Measurements from ENCODE around the gene WDPCP. TPM values are rescaled to one million over a fixed set of nuclear protein-coding genes. Genes with fewer than 3 reads are reported as not detected.

The WDPCP gene
- total RNA-seq, 1 donor from 2014 or later, result 13.3 TPM

DNA sequence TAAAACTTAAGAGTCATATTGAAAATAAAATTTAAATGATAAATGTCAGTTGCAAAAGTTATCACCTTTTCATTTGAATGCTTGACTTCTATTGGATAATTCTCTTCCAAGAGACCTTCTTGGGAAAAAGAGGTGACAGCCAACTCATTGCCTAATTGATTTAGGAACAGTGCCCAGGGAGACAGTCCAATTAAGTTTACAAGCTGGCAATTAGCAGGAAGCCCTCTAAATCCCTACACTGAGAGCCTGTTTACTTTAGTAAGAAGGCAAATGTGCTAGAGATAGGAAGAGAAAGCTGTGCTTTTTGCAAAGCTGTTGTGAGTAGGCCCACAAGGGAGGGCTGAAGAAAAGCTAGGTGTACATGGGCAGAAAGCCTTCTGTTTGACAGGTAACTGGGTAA lies 189.1 kb downstream of the WDPCP start:
- no peaks in the 10 kb centered on the region for H3K27me3 ChIP-seq
- TF ChIP-seq, protein P1, sequence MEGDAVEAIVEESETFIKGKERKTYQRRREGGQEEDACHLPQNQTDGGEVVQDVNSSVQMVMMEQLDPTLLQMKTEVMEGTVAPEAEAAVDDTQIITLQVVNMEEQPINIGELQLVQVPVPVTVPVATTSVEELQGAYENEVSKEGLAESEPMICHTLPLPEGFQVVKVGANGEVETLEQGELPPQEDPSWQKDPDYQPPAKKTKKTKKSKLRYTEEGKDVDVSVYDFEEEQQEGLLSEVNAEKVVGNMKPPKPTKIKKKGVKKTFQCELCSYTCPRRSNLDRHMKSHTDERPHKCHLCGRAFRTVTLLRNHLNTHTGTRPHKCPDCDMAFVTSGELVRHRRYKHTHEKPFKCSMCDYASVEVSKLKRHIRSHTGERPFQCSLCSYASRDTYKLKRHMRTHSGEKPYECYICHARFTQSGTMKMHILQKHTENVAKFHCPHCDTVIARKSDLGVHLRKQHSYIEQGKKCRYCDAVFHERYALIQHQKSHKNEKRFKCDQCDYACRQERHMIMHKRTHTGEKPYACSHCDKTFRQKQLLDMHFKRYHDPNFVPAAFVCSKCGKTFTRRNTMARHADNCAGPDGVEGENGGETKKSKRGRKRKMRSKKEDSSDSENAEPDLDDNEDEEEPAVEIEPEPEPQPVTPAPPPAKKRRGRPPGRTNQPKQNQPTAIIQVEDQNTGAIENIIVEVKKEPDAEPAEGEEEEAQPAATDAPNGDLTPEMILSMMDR (IDR thresholded peaks at IDR 0.05), result no peak
- TF ChIP-seq POLR2AphosphoS5 (IDR thresholded peaks at IDR 0.05; ENCODE audit: insufficient read depth in 1 of 2, low read depth in 1 of 2), result no peak
- no peak for TF ChIP-seq POLR2A (IDR thresholded peaks at IDR 0.05)
- intact Hi-C loops (cut with DNase I), result no loop called here

GRCh38 chr2:63379451-63379850 lies 208.8 kb downstream of the WDPCP start:
- no peaks in the 10 kb centered on the region for H3K9me3 ChIP-seq
- DNase-seq (ENCODE audit: extremely low spot score in 2 of 2), result no peak
- H3K27me3 ChIP-seq, result no peaks in the 10 kb centered on the region
- TF ChIP-seq POLR2A (IDR thresholded peaks at IDR 0.05), result no peak
- TF ChIP-seq, protein P1 (IDR thresholded peaks at IDR 0.05), result no peak
- no peak for TF ChIP-seq POLR2AphosphoS5 (IDR thresholded peaks at IDR 0.05; ENCODE audit: insufficient read depth in 1 of 2, low read depth in 1 of 2)
- H3K27ac ChIP-seq, result no peak overlapping the region
- intact Hi-C loops (cut with DNase I), result no loop called here
- no peaks in the 10 kb centered on the region for H3K36me3 ChIP-seq
- H3K4me1 ChIP-seq, result no peaks in the 10 kb centered on the region
- no peak overlapping the region for H3K4me3 ChIP-seq

More for the DNA sequence above, 189.1 kb downstream of the WDPCP start:
- Histone ChIP-seq H3K4me1 (no peaks in the 10 kb centered on the region), H3K36me3 (peaks cover 0 to 5% of the 10 kb centered on the region in 2 donors), H3K9me3 (no peaks in the 10 kb centered on the region), H3K27ac (no peak overlapping the region), H3K4me3 (no peak overlapping the region)
- DNase-seq (ENCODE audit: extremely low spot score in 2 of 2), result no peak

DNA sequence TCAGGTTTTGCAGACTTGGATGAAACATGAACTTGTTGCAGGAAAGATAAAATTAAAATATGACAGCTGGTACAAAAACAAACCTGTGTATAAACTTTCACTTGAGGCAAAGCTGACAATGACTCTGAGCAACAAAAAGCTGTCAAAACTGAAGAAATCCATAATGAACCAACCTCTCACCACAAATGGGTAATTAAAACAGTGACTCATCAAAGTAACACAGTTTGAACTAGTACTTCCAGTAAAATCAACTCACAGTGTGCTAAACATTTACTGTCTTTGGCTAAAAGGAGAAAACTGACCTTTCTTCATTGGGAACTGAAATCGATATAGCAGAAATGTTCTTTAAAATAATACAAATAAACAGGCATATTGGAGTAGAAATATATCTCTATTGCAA lies 209.7 kb downstream of the WDPCP start:
- Histone ChIP-seq H3K4me1 (no peaks in the 10 kb centered on the region), H3K27ac (no peak overlapping the region), H3K36me3 (no peaks in the 10 kb centered on the region), H3K27me3 (no peaks in the 10 kb centered on the region), H3K4me3 (no peak overlapping the region), H3K9me3 (no peaks in the 10 kb centered on the region)
- DNase-seq (ENCODE audit: extremely low spot score in 2 of 2), result no peak
- TF ChIP-seq POLR2AphosphoS5 (IDR thresholded peaks at IDR 0.05; ENCODE audit: insufficient read depth in 1 of 2, low read depth in 1 of 2), result no peak
- no peak for TF ChIP-seq POLR2A (IDR thresholded peaks at IDR 0.05)
- TF ChIP-seq, protein P1 (IDR thresholded peaks at IDR 0.05), result no peak
- intact Hi-C loops (cut with DNase I), result no loop called here

GRCh38 chr2:63374341-63374740 lies 213.9 kb downstream of the WDPCP start:
- TF ChIP-seq, protein P1 (IDR thresholded peaks at IDR 0.05), result no peak
- TF ChIP-seq POLR2AphosphoS5 (IDR thresholded peaks at IDR 0.05; ENCODE audit: insufficient read depth in 1 of 2, low read depth in 1 of 2) (no peak), POLR2A (IDR thresholded peaks at IDR 0.05) (no peak)

DNA sequence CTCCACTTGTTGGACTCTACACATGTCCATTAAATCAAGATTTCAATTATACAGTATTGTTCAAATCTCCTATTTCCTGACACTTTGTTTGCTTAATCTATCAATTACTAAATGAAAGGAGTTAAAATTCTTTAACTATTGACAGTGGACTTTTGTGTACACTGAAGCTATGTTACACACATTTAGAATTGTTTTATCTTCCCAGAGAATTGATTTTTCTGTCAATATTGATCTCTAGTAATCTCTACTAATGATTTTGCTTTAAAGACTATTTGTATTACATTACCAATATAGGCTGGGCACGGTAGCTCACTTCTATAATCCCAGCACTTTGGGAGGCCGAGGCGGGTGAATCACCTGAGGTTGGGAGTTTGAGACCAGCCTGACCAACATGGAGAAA lies 215.7 kb downstream of the WDPCP start:
- Histone ChIP-seq H3K4me3 (no peak overlapping the region), H3K27me3 (no peaks in the 10 kb centered on the region), H3K4me1 (no peaks in the 10 kb centered on the region), H3K27ac (no peak overlapping the region), H3K9me3 (no peaks in the 10 kb centered on the region), H3K36me3 (no peaks in the 10 kb centered on the region)
- TF ChIP-seq POLR2A (IDR thresholded peaks at IDR 0.05) (no peak), POLR2AphosphoS5 (IDR thresholded peaks at IDR 0.05; ENCODE audit: insufficient read depth in 1 of 2, low read depth in 1 of 2) (no peak)
- TF ChIP-seq, protein P1 (IDR thresholded peaks at IDR 0.05), result no peak
- no peak for DNase-seq (ENCODE audit: extremely low spot score in 2 of 2)
- intact Hi-C loops (cut with DNase I), result no loop called here

More at GRCh38 chr2:63374341-63374740, 213.9 kb downstream of the WDPCP start:
- Histone ChIP-seq H3K36me3 (no peaks in the 10 kb centered on the region), H3K9me3 (no peaks in the 10 kb centered on the region), H3K4me1 (no peaks in the 10 kb centered on the region), H3K4me3 (no peak overlapping the region), H3K27ac (no peak overlapping the region), H3K27me3 (no peaks in the 10 kb centered on the region)
- intact Hi-C loops (cut with DNase I), result no loop called here
- no peak for DNase-seq (ENCODE audit: extremely low spot score in 2 of 2)

Measured in vagina (tissue), 2 donors.